Subcutaneous adipose tissue (tissue), 4 donors: ENCODE results near the gene PSME3. TPM values are rescaled to one million over a fixed set of nuclear protein-coding genes. Genes with fewer than 3 reads are reported as not detected.

Source experiments
- CTCF ChIP-seq: fragments of 450-650 bp; IDR thresholded peaks from one replicate; pipeline ENCODE4 v1.5.1; 2016; ENCODE audit warnings: low read depth, mild to moderate bottlenecking, control low read depth, antibody characterized with exemption, moderate library complexity
- total RNA-seq, 4 donors: library from RNA; depleted of rRNA; stranded (reverse); fragments of >200 nt; gene quantifications; one replicate each; pipeline ENCODE4 v1.1.0, GENCODE V29; 2016

The PSME3 gene
- total RNA-seq, 4 donors from 2014 or later, result 52.7 to 80.9 (median 60.1) TPM

- no peak for TF ChIP-seq CTCF
Observed at GRCh38 chr17:42866631-42867575, 33.7 kb downstream of the PSME3 start.

- no peak for TF ChIP-seq CTCF
Observed at GRCh38 chr17:42868338-42868737, 35.1 kb downstream of the PSME3 start.

- no peak for TF ChIP-seq CTCF
Observed at GRCh38 chr17:42871647-42872046, 38.5 kb downstream of the PSME3 start.

GRCh38 chr17:42872251-42872965, 39.2 kb downstream of the PSME3 start:
- TF ChIP-seq CTCF, result no peak

- no peak for TF ChIP-seq CTCF
Observed at GRCh38 chr17:42873315-42873714, 40.1 kb downstream of the PSME3 start.

GRCh38 chr17:42877037-42877436, 43.8 kb downstream of the PSME3 start:
- no peak for TF ChIP-seq CTCF

GRCh38 chr17:42878123-42878880, 45.1 kb downstream of the PSME3 start:
- TF ChIP-seq CTCF, result no peak
